ENCODE data around the gene TEKTIP1. TPM values are rescaled to one million over a fixed set of nuclear protein-coding genes. Genes with fewer than 3 reads are reported as not detected.
A peak's percentile ranks its signal among the peaks of the same experiment; 100 is the strongest.

The TEKTIP1 gene
- total RNA-seq, 3 donors from 2014 or later = 3.2 to 6.0 (median 3.4) TPM

GRCh38 chr19:3551792-3552095, 12.8 kb downstream of the TEKTIP1 start:
- no peaks in the 10 kb centered on the region for H3K36me3 ChIP-seq (ENCODE audit: low read depth)
- intact Hi-C loops (cut with DNase I, micrococcal nuclease) = no loop called here
- no peak overlapping the region for H3K4me3 ChIP-seq
- no peak for ATAC-seq
- no peak for TF ChIP-seq CTCF (IDR thresholded peaks at IDR 0.05)
- no peak for DNase-seq
- H3K9me3 ChIP-seq = no peaks in the 10 kb centered on the region
- peaks cover 17% of the 10 kb centered on the region for H3K4me1 ChIP-seq (ENCODE audit: low read depth)

- Histone ChIP-seq H3K36me3 (ENCODE audit: low read depth) (no peaks in the 10 kb centered on the region), H3K4me3 (no peak overlapping the region), H3K4me1 (ENCODE audit: low read depth) (peaks cover 17% of the 10 kb centered on the region), H3K9me3 (no peaks in the 10 kb centered on the region)
- intact Hi-C loops (cut with DNase I, micrococcal nuclease) = no loop called here
- DNase-seq = peak in 1 of 3 donors; percentile 53
- ATAC-seq = no peak
- no peak for TF ChIP-seq CTCF (IDR thresholded peaks at IDR 0.05)
Observed at GRCh38 chr19:3554254-3555083, 15.5 kb downstream of the TEKTIP1 start.

GRCh38 chr19:3555653-3556422, 16.9 kb downstream of the TEKTIP1 start:
- peak in 1 of 3 donors; percentile 54 for DNase-seq
- Histone ChIP-seq H3K36me3 (ENCODE audit: low read depth) (no peaks in the 10 kb centered on the region), H3K4me3 (no peak overlapping the region), H3K4me1 (ENCODE audit: low read depth) (peaks cover 17% of the 10 kb centered on the region), H3K9me3 (no peaks in the 10 kb centered on the region)
- intact Hi-C loops (cut with DNase I, micrococcal nuclease) = no loop called here
- TF ChIP-seq CTCF (IDR thresholded peaks at IDR 0.05) = no peak
- no peak for ATAC-seq

GRCh38 chr19:3556423-3556977, 17.5 kb downstream of the TEKTIP1 start:
- DNase-seq = peak in 1 of 3 donors; percentile 55
- H3K4me3 ChIP-seq = peak overlapping the region; percentile 70
- H3K36me3 ChIP-seq (ENCODE audit: low read depth) = no peaks in the 10 kb centered on the region
- no peak for ATAC-seq
- H3K9me3 ChIP-seq = no peaks in the 10 kb centered on the region
- intact Hi-C loops (cut with DNase I, micrococcal nuclease) = no loop called here
- peaks cover 17% of the 10 kb centered on the region for H3K4me1 ChIP-seq (ENCODE audit: low read depth)
- TF ChIP-seq CTCF (IDR thresholded peaks at IDR 0.05) = no peak

- intact Hi-C loops (cut with DNase I, micrococcal nuclease) = no loop called here
- ATAC-seq (peak; percentile 42), DNase-seq (peak in 2 of 3 donors; percentile 63 to 77)
- Histone ChIP-seq H3K9me3 (no peaks in the 10 kb centered on the region), H3K36me3 (ENCODE audit: low read depth) (no peaks in the 10 kb centered on the region), H3K4me1 (ENCODE audit: low read depth) (peaks cover 17% of the 10 kb centered on the region), H3K4me3 (peak overlapping the region; percentile 70)
- no peak for TF ChIP-seq CTCF (IDR thresholded peaks at IDR 0.05)
Observed at GRCh38 chr19:3556978-3557460, 18.0 kb downstream of the TEKTIP1 start.
